CD4-positive, alpha-beta T cell treated with Interleukin-15 for 4 hours (primary cell): ENCODE measurements around the gene DCAF4.
A peak's percentile ranks its signal among the peaks of the same experiment; 100 is the strongest.

Experiments
- DNase-seq: peaks from one replicate; pipeline ENCODE4 v3.0.0-alpha.2; 2020; ENCODE audit warnings: low spot score

Gene DCAF4

DNA sequence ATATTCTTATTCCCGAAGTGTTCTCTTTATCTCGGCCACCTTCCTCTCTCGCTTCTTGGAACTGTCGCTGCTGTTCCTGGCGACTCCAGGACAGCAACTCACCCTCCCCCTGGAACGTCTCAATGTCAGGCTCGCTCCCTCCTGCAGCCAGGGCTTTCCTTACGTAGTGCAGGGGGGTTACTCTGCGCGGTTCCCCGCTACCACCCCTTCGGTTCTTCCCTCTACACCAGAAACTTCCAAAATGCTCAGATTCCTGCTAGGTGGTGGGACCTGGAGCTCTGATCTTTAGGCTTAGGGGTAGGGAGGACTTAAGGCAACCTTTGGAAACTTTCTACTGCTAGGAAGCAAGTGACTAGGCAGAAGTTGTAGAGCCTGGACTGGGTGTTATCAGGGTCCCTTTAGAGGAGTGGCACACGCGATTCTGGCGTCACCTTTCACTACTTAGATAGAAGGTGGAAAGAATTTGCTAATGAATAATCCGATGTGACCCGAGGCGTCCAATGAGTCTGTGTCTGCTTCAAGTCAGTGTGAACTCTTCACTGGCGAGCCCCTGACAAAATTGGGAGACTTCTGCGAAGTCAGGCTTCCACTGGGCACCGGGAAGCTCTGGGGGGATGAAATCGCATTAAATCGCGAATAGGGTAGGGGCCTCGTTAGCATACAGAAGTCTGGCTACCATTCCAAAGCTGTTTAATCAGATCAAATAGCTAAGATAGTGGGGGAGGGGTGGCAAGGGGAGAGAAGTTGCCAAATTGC, 31.5 kb upstream of the DCAF4 start:
- no peak for DNase-seq

DNA sequence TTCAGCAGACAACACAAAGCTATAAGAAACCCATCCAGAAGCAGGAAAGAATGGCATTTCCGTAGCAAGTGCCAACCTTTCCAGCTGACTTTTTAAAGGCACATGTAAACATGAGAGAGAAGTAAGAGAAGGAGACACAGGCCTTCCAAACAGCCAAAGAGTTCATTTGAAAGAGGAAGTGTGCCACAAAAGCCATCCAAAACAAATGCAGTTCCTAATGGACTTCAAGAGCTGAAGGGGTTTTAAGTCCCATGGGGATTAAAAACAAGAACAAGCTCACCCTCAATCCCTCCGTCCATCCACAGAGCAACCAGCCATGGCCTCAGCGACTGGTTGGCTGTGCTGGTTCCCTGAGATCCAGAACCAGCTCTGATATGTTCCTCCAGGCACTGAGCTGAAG, 27.8 kb upstream of the DCAF4 start:
- DNase-seq = no peak

DNA sequence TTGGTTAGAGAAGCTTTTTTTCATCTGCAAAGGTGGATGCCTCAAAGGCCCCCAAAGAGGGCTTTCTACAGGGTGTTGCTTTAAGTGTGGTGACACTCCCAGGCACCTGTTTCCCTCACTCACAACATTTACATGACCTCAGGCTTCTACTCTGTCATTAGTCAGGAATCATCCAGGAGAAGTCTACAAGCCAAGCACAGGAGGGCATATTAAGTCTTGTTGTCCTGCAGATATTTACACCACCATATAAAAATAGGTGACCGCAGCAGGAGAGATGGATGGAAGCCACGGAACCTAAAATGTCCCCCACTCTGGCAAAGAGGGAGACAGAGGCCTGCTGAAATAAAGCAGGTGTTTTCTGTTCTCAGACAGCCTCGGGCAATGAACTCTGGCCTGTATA, 24.9 kb upstream of the DCAF4 start:
- no peak for DNase-seq

DNA sequence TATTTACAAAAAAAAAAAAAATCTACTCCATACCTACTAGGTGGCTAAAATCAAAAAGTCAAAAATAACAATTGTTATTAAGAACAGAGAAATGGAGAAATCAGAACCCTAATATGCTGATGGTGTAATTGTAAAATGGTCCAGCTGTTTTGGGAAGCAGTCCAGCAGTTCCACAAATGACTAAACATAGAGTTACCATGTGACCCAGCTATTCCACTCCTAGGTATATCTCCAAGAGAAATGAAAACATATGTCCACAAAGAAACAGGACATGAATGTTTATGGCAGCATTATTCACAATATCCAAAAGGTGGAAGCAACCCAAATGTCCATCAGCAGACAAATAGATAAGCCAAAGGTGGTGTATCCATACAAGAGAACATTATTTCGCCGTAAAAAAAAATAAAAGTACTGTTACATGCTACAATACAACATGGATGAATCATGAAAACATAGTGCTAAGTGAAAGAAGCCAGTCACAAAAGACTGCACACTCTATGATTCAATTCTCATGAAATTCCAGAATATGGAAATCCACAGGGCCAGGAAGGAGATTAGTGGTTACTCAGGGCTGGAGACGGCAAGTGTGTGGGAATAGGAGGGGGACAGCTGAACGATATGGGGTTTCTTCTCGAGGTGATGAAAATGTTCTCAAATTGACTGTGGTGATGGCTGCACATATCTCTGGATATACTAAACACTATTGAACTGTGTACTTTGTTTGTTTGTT, 23.3 kb upstream of the DCAF4 start:
- no peak for DNase-seq

DNA sequence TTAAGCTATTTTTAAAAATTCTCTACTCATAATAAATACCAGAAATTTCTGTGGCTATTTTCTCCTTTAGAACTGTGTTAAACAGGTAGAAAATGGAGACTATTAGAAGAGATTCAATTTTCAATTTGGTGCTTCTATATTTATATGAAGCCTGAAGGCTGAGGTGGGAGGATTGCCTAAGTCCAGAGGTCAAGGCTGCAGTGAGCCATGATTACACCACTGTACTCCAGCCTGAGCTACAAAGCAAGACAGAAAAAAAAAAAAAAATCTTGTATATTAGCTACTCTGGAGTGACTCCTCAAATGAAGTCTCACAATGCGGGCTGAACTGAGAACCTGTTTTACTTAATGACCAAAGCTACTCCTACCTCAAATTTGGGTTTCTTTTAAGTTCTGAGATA, 22.5 kb upstream of the DCAF4 start:
- no peak for DNase-seq

DNA sequence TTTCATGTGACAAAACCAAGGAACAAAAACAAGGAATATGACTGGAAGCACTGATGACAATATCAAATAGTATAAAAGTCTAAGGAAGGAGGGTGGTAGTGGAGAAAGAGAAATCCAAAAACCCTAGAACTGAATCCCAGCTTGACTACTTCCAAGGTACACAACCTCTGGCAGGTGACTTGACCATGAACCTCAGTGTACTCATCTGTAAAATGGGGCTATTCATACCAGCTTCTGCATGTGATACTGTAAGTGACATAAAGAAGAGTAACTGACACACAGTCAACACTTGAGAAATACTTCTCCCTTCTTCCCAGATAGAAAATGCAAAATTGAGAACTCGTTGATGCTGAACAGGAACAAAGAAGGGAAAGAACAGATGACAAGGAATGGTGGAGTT, 22.0 kb upstream of the DCAF4 start:
- DNase-seq = no peak

DNA sequence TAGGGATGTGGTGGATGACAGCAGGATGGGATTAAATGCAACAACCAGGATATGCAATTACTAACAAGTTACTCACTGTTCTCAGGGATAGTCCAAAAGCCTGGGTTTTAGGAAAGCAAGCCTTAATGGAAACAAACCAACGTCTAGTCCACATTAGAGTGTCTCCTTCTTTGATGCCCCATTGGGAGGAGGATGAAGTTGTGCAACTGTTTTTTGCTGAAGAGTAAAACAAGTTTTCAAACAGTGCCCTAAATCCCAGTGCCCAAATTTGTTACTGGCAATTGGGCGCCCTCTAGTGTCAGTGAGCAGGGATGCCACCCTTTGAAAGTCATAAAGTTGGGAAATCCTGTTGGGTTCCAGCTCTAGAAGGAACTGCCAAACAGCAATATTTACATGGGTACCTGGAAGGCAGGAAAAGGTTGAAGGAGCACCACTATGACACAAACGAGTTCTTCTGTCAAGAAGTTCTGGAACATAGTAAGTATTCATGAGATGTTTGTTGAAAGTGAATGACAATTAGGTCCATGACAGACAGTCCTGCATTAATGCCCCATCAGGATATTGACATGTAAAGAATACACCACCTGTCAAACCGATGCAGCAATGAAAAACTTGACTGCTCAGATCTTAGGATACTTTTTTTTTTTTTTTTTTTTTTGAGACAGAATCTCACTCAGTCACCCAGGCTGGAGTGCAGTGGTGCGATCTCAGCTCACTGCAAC, 21.3 kb upstream of the DCAF4 start:
- peak; percentile 77 for DNase-seq

DNA sequence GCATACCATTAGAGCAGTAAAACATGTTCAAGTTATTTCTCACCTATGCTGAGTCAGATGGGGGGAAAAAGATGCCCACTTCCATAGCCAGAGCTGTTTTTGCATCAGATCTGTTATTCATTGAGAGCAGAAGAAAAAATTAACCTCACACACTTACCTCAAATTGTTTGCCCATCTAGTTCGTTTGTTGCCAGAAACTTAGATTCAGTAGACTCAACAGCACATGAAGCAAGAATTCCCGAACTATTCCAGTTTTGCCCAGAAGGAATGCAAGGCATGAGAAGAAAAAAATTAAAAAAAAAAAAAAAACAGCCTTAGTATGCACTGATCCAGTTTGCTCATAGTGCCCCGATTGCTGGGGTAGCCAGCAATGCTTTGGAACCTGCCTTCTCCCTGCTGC, 19.9 kb upstream of the DCAF4 start:
- no peak for DNase-seq

DNA sequence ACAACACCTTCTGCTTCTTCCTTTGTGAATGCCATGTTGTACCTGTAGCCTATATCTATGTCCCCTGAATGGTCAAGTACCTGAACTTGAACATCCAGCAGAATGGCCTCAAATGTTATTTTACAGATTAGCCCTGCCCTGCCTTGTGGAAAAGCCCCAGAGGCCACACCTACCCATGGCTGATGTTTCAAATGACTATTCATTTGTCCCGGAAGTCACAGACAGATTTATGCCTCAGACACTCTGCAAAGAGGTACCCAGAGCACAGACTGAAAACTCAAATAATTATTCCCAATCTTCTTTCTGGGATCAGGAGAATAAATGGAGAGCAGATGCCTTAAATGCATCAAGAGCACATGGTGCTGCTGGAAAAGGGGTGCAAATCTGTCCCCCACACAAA, 19.4 kb upstream of the DCAF4 start:
- DNase-seq = no peak

DNA sequence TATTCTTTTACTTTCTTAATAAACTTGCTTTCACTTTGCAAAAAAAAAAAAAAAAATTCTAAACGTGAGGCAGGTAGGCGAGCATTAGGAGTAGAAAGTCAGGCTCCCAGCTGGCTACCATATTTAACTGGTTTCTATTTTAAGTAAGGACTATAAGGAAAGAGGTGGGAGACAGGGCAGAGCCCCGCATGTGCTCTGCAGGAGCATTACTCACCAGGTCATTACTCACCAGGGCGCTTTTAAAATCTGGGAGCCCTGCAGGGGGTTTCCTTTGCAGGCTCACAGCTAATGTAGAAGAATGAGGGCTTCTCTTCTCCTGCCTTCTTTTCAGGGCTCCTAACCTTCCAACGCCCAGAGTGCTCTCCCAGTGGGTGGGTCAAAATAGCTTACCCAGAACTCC, 18.4 kb upstream of the DCAF4 start:
- DNase-seq = no peak

DNA sequence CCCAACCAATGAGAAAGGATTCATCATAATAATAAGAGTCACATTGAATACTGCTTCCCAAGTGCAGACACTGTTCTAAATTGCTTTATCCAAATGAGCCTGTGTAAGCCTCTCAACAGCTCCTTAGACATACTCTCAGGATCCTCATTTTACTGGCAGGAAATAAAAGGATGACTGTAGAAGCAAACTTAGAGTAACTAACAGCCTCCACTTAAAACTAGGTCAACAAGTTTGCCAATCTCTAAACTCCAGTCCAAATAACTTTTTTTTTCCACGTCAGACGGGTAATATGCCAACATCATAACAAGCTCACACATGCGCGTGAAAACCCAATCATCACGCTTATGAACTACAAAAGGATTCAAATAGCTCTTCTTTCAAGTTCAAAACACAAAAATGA, 17.1 kb upstream of the DCAF4 start:
- DNase-seq = no peak

DNA sequence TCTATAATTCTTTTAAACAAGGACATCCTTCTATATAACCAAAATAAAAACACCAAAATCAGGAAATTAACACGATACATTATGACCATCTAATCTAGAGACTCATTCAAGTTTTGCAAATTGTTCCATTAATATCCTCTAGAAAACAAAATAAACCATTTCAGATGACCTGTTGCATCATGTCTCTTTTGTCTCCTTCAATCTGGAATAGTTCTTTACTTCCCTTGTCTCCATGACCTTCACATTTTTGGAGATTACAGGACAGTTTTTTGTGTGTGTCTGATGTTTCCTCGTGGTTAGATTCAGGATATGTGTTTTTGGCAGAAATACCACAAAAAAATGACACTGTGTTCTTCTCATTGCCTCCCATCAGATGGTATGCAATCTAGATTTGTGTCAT, 12.5 kb upstream of the DCAF4 start:
- DNase-seq = no peak

DNA sequence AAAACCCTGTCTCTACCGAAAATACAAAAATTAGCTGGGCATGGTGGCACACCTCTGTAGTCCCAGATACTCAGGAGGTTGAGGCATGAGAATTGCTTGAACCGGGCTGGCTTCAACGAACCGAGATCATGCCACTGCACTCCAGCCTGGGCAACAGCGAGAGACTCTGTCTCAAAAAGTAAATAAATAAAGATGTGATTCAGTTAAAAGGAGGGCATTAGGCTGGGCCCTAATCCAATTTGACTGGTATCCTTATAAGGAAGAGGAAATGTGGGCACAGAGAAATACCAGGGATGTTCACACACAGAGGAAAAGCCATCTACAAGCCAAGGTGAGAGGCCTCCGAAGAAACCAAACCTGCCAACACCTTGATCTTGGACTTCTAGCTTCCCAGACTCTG, 10.1 kb upstream of the DCAF4 start:
- DNase-seq = no peak

DNA sequence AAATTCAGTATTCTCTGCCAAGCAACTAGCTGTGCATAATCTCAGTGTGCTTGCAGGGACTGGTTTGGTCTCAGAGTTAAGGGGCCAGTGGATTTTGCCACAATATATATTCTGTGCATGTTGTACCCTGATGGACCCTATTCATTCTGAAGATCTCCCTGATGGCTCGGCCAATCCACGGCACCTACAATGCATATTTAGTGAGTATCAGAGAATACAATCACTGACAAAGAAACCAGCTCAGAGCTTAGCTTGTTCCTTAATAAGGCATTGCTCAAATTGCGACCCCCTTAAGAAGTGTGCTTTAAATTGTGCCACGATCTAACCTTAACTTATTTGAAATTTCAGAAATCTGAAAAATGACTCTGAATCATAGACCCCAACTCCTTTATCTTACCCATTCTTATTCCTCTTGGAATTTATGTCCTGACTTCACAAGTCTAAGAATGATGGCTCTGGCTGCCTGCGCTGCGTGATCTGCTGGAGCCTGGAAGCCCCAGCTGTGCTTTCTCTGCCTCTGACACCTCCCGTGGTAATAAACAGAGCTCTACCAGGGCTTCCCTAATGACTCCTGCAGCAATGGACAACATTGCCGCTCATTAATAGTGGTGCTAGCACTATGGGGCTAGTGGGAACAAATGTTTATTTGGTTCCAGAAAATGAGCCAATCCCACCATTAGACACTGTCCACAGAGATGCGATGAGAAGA, 9.0 kb upstream of the DCAF4 start:
- no peak for DNase-seq

DNA sequence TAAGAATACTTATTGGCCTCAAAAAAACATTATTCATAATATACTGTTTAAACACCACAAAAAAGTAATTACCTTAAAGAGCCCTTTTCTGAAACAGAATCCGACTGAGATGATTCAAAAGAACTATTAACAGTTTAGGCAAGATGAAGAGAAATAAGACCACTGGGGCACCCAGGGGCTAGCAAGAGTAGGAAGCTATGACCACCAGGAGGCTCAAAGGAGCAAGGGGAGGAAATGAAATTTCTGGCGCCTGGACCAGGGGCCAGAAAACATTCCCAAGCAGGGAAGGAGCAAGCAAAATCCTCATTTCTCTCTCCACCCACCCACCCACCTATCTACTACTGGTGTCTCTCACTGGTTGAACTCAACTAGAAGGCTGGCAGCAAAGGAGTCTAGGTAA, 6.3 kb upstream of the DCAF4 start:
- DNase-seq = no peak

DNA sequence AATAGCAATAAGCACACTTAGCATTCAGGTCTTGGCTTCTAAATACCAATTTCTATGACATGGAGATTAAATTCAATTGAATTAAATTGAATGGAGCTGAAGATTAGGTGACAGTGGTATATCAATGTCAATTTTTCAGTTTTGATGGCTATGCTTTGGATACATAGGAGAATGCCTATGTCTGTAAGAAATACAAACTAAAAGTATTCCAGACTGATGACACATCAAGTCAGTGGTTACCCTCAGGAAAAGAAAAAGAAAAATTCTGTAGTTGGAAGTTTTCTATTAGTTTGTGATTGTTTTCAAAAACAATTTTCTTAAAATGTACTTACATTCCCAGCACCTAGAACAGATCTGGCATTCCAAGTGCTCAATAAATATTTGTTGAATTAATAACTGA, 4.9 kb upstream of the DCAF4 start:
- DNase-seq = no peak

DNA sequence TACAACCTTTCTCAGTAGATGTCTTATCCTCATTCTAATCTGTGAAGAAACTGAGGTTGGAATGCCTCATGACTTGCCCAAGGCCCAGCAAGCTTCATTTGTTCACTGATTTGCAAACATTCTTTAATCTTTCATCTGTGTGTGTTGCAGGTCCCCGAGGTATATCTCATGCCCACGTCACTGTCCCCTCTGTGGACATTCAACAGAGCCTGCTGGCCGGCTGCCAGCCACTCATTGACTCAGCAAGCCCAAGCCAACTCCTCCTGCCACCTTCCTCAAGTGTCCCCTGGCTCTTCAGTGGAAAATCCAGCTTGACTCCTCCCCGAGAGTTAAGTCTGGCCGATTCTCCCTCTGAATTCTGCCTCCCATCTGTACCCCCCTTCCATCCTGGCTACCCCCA, 1.9 kb upstream of the DCAF4 start:
- DNase-seq = no peak

DNA sequence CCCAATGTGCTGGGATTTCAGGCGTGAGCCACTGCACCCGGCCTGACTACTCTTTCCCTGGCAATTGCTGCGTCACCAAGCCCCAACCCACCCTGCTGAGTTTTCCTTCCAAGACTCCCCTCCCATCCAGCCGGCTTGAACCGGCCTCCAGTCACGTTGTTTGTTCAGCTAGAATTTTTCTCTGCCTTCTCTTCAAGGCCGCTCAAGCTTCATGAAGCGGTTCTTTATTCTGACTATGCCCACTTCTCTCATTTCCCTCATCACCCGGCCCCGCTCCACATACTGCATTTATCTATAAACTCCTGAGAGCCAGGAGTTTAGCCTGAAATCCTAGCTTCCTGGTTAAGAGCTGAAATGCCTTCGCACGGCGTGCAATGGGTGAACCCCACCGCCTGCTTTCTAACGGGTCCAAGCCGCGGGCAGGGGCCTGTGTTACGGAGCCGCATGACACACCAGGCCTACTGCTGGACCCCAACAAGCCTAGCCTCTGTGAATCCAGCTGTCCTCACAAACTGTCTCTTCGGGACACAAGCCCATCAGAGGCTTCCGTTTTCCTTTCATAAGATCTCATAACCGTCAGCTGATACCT, 999 bp upstream of the DCAF4 start:
- DNase-seq = no peak

DNA sequence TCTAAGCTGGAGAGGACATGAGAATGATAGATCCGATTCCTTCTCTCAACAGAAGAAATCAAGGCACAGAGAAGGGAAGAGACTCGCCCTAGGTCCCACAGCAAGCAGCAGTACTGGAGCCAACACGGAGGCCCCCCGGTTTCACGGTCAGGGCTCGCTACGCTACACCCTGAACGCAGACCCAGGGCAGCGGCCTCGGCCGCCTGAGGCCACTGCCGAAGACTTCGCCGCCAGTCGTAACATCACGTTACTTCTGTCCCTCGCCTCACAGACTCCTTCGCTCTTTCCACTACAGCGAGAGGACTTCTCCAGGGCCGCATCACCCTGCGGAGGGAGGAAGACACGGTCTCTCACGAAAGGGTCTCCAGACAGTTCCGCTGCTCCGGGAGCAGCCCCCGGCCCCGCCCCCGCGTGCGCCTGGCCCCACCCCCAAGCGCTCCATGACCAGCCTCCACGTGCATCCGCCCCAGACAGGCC, 411 bp upstream of the DCAF4 start:
- DNase-seq = no peak

DNA sequence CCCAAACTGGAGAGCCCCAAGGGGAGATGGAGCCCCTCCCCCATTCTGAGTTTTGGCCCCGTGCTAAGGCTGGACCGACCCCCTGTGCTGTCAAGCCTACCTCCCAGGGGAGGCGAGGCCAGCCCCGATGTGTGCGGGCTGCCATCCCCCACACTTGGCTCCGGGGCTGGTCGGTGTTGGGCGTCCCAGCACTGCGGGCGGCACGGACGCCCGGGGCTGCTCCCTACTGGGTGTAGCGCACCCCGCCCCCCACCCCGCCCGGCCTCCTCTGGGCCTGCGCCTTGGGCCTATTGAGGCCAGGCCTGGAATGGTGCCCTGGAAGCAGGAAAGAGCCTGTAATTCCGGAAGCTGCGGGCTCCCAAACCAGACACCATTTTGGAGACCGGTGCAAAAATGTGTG, 2.6 kb downstream of the DCAF4 start:
- no peak for DNase-seq

DNA sequence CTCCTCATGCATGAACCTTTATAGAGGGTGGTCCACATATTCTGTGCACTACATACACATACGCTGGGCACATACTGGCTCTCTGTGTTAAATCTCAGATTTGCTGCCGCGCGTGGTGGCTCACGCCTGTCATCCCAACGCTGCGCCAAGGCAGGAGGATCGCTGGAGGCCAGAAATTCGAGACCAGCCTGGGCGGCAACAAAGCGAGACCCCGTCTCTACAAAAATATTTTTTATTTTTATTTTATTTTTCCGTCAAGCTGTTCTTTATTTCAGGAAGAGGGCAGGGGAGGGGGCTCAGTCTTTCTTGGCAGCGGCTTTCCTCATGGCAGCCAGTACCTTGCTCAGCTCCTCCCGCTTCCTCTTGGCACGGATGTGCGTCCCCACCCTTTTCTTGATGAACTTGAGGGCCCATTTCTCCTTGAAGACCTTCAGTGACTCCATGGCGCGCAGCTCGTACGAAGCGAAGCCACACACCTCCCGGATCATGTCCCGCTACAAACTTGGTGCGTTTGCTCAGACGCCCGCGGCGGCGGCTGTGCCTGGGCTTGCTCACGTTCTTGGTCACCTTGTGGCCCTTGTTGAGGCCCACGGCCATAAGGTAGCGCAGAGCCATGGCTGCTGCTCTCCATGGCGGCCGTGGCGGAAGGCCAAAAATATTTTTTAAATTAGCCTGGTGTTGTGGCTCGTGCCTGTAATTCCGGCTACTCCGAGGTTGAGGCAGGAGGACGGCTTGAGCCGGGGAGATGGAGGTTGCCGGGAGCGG, 3.2 kb downstream of the DCAF4 start:
- DNase-seq = no peak
